Activated CD8-positive, alpha-beta memory T cell treated with anti-CD3 and anti-CD28 coated beads, Interleukin-2, amount 50 U/mL, for 48 hours (primary cell): ENCODE results near the gene IFIT5.
"Not testable (repeated sequence)": the region's sequence is repeated elsewhere in the genome, so short reads cannot be mapped to it uniquely, and the experiment has no call there.

ENCODE experiments used
- DNase-seq: peaks from one replicate; pipeline ENCODE4 v3.0.0-alpha.2; 2020

Gene IFIT5

GRCh38 chr10:89438525-89438924, 24.2 kb downstream of the IFIT5 start:
- DNase-seq: no peak

GRCh38 chr10:89440226-89441009, 26.1 kb downstream of the IFIT5 start:
- no peak for DNase-seq

GRCh38 chr10:89442289-89442688, 27.9 kb downstream of the IFIT5 start:
- DNase-seq: no peak

- DNase-seq: not testable (repeated sequence)
Observed at GRCh38 chr10:89444819-89445218, 30.5 kb downstream of the IFIT5 start.

- no peak for DNase-seq
Observed at GRCh38 chr10:89450901-89451300, 36.5 kb downstream of the IFIT5 start.

GRCh38 chr10:89452193-89452592, 37.8 kb downstream of the IFIT5 start:
- DNase-seq: no peak

- no peak for DNase-seq
Observed at GRCh38 chr10:89454561-89455347, 40.4 kb downstream of the IFIT5 start.

- no peak for DNase-seq
Observed at GRCh38 chr10:89458291-89458690, 43.9 kb downstream of the IFIT5 start.

GRCh38 chr10:89458784-89459183, 44.4 kb downstream of the IFIT5 start:
- DNase-seq: no peak

- DNase-seq: no peak
Observed at GRCh38 chr10:89463846-89464537, 49.6 kb downstream of the IFIT5 start.

- no peak for DNase-seq
Observed at GRCh38 chr10:89465196-89465595, 50.8 kb downstream of the IFIT5 start.

GRCh38 chr10:89466599-89467035, 52.2 kb downstream of the IFIT5 start:
- no peak for DNase-seq

GRCh38 chr10:89468191-89468965, 54.0 kb downstream of the IFIT5 start:
- no peak for DNase-seq

- DNase-seq: no peak
Observed at GRCh38 chr10:89469517-89469916, 55.1 kb downstream of the IFIT5 start.
